Activated CD8-positive, alpha-beta memory T cell treated with anti-CD3 and anti-CD28 coated beads, Interleukin-2, amount 10 ng/mL, durations not matched to agents 7 days and 5 days (primary cell): ENCODE measurements around the gene AANAT. TPM values are rescaled to one million over a fixed set of nuclear protein-coding genes. Genes with fewer than 3 reads are reported as not detected.

ENCODE experiments used
- ATAC-seq: fragments of 150-1000 bp; cut with Tn5 transposase; one replicate; pipeline ENCODE4 v1.10.0; 2021; ENCODE audit warnings: moderate library complexity
- CTCF ChIA-PET: fragments of 350-600 bp; sonication (Branson Sonifier 250); formaldehyde crosslinking; loops from one replicate; lab custom pipeline; 2021; ENCODE audit warnings: antibody characterized with exemption; lab: Charles Lee
- DNase-seq: peaks from one replicate; pipeline ENCODE4 v3.0.0-alpha.2; 2020
- H3K27ac Mint-ChIP-seq: one replicate; pipeline ENCODE4 v1.8.0; 2021; ENCODE audit warnings: mild to moderate bottlenecking, mixed read lengths
- H3K27me3 Mint-ChIP-seq: one replicate; pipeline ENCODE4 v1.8.0; 2021; ENCODE audit warnings: mixed read lengths
- H3K36me3 Mint-ChIP-seq: one replicate; pipeline ENCODE4 v1.8.0; 2021; ENCODE audit warnings: mild to moderate bottlenecking, mixed read lengths
- H3K4me1 Mint-ChIP-seq: one replicate; pipeline ENCODE4 v1.8.0; 2021; ENCODE audit warnings: mixed read lengths
- H3K4me3 Mint-ChIP-seq: one replicate; pipeline ENCODE4 v1.8.0; 2021; ENCODE audit warnings: mild to moderate bottlenecking, moderate library complexity, mixed read lengths
- H3K9me3 Mint-ChIP-seq: one replicate; pipeline ENCODE4 v1.8.0; 2022; ENCODE audit warnings: low read depth, mixed read lengths
- total RNA-seq, 2 experiments: library from RNA; stranded (reverse); gene quantifications; one replicate each; pipeline ENCODE4 v1.2.3, GENCODE V29; 2021

Gene AANAT
- total RNA-seq, 2 experiments from 2014 or later, result not detected

DNA sequence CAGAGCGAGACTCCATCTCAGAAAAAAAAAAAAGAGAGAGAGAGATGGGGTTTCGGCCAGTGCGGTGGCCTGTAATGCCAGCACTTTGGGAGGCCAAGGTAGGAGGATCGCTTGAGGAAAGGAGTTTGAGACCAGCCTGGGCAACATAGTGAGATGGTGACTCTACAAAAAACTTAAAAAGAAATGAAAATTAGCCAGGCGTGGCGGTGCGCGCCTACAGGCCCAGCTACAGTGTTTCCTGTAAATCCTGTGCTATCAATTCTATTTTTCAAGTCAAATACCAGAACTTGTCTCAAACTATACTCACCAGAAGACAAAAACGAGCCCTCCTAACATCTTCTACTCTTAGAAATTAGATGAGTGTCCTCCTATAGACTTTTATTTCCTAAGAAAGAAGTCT is 33.7 kb upstream of the AANAT start:
- Mint-ChIP-seq H3K9me3 (no peaks in the 10 kb centered on the region), H3K4me3 (no peak overlapping the region), H3K36me3 (no peaks in the 10 kb centered on the region), H3K27me3 (no peaks in the 10 kb centered on the region), H3K4me1 (no peaks in the 10 kb centered on the region), H3K27ac (no peak overlapping the region)
- CTCF ChIA-PET, result no interaction called here
- ATAC-seq, result no peak
- no peak for DNase-seq

DNA sequence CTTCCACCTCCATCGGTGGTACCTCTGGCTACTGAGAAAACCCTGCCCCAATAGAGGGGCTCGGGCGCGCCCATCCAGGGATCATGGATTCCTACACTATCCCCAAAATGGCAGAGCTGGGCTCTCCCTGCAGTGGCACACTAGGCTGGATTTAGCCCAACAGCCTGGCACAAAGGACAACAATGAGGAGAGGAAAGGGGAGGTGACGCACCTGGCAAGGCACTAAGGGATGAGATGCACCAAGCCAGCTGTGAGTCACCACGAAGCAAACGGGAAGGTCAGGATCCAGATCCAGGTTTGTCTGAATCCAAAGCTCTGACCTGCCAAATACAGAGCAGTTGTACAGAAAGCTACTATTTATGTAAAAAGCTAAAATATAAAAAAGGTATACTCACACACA is 32.5 kb upstream of the AANAT start:
- H3K9me3 Mint-ChIP-seq, result no peaks in the 10 kb centered on the region
- DNase-seq (no peak), ATAC-seq (no peak)
- H3K36me3 Mint-ChIP-seq, result no peaks in the 10 kb centered on the region
- H3K27ac Mint-ChIP-seq, result no peak overlapping the region
- CTCF ChIA-PET, result interaction anchor here (1.0 to 1.5 kb wide), 2 partner anchors 24 to 96 kb away, joined by 3 read pairs; no protein-coding TSS in a partner anchor
- H3K4me3 Mint-ChIP-seq, result no peak overlapping the region
- no peaks in the 10 kb centered on the region for H3K27me3 Mint-ChIP-seq
- peaks cover 3% of the 10 kb centered on the region for H3K4me1 Mint-ChIP-seq

DNA sequence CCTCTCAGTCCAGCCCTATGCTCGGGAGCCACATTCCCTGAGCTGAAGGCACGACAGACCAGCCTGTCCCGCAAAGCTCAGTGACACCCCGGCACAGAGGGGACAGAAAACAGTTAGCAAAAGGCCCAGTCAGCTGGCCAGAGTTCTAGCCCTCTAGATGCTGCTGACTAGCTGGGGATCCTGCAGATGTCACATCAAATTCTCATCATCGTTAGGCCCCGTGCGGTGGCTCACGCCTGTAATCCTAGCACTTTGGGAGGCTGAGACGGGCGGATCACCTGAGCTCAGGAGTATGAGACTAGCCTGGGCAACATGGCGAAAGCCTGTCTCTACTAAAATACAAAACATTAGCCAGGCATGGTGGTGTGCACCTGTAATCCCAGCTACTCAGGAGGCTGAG is 31.7 kb upstream of the AANAT start:
- Mint-ChIP-seq H3K4me3 (no peak overlapping the region), H3K27me3 (no peaks in the 10 kb centered on the region), H3K4me1 (peaks cover 3% of the 10 kb centered on the region), H3K36me3 (no peaks in the 10 kb centered on the region), H3K9me3 (no peaks in the 10 kb centered on the region), H3K27ac (no peak overlapping the region)
- ATAC-seq (no peak), DNase-seq (no peak)
- CTCF ChIA-PET, result interaction anchor here (1.0 to 1.5 kb wide), 3 partner anchors 23 to 97 kb away, joined by 3 read pairs; no protein-coding TSS in a partner anchor

DNA sequence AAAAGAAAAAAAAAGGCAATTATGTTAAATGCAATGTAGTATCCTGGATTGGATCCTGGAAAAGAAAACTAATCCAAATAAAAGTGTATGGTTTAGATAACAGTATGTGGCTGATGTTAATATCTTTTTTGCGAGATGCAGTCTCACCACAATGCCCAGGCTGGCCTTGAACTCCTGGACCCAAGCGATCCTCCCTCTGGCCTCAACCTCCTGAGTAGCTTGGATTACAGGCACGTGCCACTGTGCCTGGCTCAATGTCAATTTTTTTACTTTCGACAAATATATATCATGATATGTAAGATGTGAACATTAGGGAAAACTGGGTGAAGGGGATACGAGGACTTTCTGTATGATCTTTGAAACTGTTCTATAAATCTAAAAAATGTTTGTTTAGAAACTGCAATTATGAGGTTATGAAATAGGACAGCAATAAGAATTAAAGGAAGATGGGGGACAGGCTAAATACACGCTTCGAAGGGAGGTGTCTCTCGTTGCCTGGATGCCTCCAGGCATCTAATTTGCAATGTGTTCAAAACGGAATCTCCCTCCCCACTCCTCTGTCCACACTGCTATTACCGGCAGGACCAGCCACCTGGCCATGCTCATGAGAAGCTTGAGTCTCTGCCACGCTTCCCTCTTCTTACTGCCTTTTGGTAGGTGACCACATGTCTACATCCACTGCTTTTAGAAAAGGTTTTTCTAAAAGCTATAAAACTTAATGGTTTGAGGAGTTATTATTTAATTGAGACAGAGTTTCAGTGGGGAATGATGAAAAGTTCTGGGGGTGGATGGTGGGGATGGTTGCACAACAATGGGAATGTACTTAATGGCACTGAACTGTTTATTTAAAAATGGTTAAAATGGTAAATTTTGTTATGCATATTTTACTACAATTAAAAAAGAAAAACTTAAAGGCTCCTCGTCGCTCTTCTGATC is 29.7 kb upstream of the AANAT start:
- H3K27ac Mint-ChIP-seq, result no peak overlapping the region
- no peaks in the 10 kb centered on the region for H3K27me3 Mint-ChIP-seq
- no peaks in the 10 kb centered on the region for H3K9me3 Mint-ChIP-seq
- H3K4me1 Mint-ChIP-seq, result peaks cover 21% of the 10 kb centered on the region
- H3K36me3 Mint-ChIP-seq, result no peaks in the 10 kb centered on the region
- ATAC-seq (no peak), DNase-seq (no peak)
- CTCF ChIA-PET, result interaction anchor here (0.9 to 3.1 kb wide), 2 partner anchors 13 to 40 kb away, joined by 5 to 12 read pairs; no protein-coding TSS in a partner anchor
- no peak overlapping the region for H3K4me3 Mint-ChIP-seq

DNA sequence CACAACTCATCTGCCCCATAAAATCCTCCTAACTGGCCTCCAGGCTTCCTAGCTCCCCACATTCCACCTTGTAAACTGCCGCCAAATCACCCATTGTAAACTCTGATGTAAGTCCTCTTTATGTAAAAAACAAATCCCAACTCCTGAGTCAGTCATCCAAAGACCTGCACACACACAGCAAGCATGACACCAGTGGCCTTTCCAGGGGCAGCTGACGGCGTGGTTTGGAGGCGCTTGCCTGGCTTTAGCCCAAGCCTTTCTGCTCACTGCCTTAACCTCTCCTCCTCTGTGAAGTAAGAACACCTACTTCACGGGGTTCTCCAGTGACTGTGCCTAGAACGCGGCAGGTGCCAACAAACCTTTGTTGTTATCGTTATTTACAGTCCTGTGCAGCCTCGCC is 28.5 kb upstream of the AANAT start:
- Mint-ChIP-seq H3K27ac (no peak overlapping the region), H3K4me3 (no peak overlapping the region), H3K36me3 (no peaks in the 10 kb centered on the region), H3K9me3 (no peaks in the 10 kb centered on the region), H3K4me1 (peaks cover 32% of the 10 kb centered on the region), H3K27me3 (no peaks in the 10 kb centered on the region)
- DNase-seq, result no peak
- no peak for ATAC-seq
- CTCF ChIA-PET, result interaction anchor here (3.1 kb wide), 1 partner anchor 11 kb away, joined by 12 read pairs; no protein-coding TSS in a partner anchor

DNA sequence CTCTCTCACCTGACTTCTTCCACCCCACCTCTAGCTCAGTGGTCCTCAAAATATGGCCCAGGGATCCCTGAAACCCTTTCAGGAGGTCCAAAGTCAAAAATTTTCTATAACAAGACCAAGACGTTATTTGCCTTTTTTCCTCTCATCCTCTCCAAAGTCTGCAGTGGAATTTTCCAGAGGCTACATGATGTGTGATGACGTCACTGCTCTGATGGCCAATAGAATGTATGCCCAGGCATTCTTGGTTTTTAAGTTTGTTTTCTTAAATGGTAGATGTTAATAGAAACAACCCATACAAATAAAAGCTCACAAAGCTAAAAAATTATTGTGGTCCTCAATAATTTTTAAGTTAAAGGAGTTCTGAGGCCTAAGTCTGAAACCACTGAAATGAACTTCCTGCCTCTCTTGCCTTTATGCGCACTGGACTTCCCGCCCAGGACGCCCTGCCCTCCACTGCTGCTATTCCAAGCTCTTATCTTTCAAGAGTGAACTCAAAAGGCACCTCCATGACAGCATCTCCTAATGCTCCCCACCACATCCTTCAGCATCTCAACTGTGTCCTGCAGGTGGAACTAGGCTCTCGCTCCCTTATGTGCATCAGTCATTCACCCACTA is 28.0 kb upstream of the AANAT start:
- Mint-ChIP-seq H3K36me3 (no peaks in the 10 kb centered on the region), H3K4me1 (peaks cover 36% of the 10 kb centered on the region), H3K9me3 (no peaks in the 10 kb centered on the region), H3K4me3 (no peak overlapping the region), H3K27ac (no peak overlapping the region), H3K27me3 (no peaks in the 10 kb centered on the region)
- DNase-seq (no peak), ATAC-seq (no peak)
- CTCF ChIA-PET, result interaction anchor here (1.2 to 3.1 kb wide), 2 partner anchors 11 to 59 kb away, joined by 3 to 12 read pairs; no protein-coding TSS in a partner anchor

DNA sequence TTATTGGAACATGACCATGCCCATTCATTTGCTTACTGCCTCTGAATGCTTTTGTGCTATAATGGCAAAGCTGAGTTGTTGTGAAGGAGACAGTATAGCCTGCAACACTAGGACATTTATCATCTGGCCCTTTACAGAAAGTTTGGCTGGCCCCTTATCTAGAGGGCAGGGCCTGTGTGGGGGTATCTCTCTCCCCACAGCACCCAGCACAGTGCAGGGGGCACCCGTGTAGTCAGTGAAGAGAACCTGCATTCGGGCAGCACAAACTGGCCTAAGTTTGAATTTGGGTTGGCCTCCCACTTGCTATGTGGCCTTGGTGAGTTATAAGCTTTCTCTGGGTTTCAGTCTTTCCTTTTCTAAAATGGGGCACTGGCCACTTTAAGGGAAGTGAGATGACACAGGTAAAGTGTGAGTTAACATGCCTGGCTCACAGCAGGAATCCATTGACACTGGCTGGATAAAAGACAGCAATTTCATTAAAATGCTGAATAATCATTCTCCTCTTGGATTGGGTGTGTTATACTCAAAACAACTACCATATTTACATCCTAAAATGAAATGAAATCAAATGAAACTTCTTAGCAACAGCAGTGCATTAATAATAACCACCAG is 26.5 kb upstream of the AANAT start:
- DNase-seq (no peak), ATAC-seq (no peak)
- no peaks in the 10 kb centered on the region for H3K27me3 Mint-ChIP-seq
- no peaks in the 10 kb centered on the region for H3K9me3 Mint-ChIP-seq
- no peak overlapping the region for H3K27ac Mint-ChIP-seq
- peaks cover 50% of the 10 kb centered on the region for H3K4me1 Mint-ChIP-seq
- no peak overlapping the region for H3K4me3 Mint-ChIP-seq
- no peaks in the 10 kb centered on the region for H3K36me3 Mint-ChIP-seq
- CTCF ChIA-PET, result interaction anchor here (1.2 to 3.1 kb wide), 2 partner anchors 9 to 60 kb away, joined by 3 to 12 read pairs; no protein-coding TSS in a partner anchor

DNA sequence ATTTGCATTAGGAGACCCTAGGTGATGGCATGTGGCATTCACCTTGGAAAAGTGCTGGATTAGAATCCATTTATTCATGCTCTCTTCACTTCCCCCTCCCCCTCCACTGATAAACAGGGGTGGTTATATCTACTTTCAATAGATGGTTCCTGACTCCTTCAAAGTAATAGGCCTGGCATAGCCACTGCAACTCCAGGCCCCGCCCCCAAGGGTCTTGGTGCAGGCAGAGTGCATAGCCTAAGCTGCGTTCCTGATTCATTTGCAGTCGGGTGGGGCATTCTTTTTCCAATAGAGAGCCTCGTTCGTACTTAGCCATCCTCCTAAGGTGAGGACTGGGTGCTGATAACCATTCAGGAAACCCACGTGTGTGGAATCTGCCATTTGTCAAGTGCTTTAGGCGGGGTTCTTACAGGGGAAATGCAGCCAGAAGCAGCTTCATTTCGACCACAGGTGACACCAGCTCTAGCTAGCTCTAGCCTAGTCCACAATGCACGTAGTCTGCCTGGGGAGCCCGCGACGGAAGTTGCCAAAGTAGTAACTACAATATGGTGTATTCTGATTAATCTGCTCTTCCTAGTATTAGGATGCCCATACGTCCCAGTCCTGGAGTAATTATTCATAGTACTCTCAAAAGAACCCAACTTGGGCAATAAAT is 25.6 kb upstream of the AANAT start:
- H3K9me3 Mint-ChIP-seq, result no peaks in the 10 kb centered on the region
- H3K27me3 Mint-ChIP-seq, result no peaks in the 10 kb centered on the region
- no peaks in the 10 kb centered on the region for H3K36me3 Mint-ChIP-seq
- H3K4me3 Mint-ChIP-seq, result no peak overlapping the region
- CTCF ChIA-PET, result interaction anchor here (0.8 to 1.4 kb wide), 4 partner anchors 9 to 43 kb away, joined by 3 read pairs; partner anchors contain the start of gene AANAT
- H3K27ac Mint-ChIP-seq, result peak overlapping the region; percentile 77
- ATAC-seq, result no peak
- no peak for DNase-seq
- peaks cover 57% of the 10 kb centered on the region for H3K4me1 Mint-ChIP-seq

DNA sequence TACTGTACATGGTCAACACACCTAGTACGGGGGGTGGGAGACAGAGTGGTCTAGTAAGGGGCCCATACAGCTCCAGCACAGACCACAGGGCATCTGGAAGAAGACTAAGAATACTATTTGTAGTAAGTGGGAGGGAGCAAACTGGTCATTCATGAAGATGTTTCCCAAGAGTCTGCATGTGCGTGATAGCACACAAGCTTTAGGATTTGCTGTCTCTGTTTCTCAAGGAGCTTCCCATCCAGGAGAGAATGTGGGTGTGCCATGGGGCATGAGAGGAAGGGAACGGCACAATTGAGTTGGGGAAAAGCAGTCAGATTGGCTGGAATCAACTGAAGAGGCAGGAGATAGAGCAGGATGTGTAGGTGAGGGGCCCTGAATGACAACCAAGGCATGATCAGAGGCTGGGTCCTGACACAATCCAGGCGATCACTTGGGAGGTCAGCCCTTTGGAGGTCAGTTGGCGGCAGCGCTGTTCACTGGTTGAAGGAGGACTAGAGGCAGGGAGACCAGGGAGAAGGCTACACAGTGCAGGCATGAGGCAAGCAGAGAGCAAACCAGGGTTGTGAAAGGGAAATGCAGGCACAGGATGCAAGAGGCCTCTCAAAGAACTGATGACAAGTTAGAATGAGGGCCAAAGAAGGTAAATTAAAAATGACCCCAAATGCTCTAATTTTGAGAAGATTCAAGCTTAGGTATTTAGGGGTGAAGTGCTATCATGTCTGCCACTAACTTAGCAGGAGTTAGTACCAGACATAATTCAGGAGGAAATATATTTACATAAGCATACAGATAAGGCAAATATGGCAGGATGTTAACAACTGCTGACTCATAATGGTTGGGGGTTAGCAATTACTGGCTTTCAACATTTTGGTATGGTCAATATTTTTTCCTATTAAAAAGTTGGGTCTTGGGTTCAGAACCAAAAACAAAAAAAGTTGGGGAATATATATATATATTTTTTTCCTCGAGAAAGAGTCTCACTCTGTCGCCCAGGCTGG is 24.8 kb upstream of the AANAT start:
- peak overlapping the region; percentile 77 for H3K27ac Mint-ChIP-seq
- ATAC-seq, result peak; percentile 68

DNA sequence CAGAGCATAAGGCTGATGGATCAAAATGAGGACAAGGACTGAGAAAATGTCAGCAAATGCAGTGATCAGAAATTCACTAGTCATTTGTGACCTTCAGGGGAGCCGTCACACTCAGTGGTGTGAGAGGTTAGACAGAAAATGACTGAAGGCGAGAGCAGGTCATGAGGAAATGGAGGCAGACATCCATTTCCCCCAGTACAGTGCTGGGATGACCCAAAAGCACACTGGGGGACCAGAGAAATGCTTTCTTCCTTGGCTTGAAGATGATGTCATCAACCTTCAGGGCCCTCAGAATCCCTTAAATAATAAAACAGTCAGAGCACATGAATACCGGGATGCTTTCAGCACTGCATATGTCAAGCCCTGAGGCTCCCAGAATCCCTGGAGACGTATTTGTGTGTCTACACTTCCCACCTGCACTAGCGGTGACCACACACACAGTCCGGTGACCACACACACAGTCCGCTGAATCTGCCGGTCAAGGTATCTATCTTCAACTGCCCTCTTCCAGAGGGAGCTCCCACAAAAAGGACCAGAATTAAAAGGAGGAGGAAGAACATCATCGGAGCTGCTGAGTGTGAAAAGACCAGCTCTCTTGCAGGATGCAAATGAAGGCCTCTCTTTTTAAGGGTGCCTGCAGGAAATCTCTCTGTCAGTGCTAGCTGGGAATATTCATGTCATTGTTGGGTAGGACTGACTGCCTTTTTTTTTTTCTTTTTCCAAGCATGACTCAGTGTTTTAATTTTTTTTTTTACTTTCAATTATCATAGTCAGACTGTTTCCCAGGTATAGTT is 22.7 kb upstream of the AANAT start:
- no peak for DNase-seq
- no peaks in the 10 kb centered on the region for H3K36me3 Mint-ChIP-seq
- H3K27me3 Mint-ChIP-seq, result no peaks in the 10 kb centered on the region
- no peak overlapping the region for H3K27ac Mint-ChIP-seq
- no peak overlapping the region for H3K4me3 Mint-ChIP-seq
- H3K9me3 Mint-ChIP-seq, result no peaks in the 10 kb centered on the region
- CTCF ChIA-PET, result interaction anchor here (0.9 to 1.2 kb wide), 4 partner anchors 9 to 180 kb away, joined by 3 read pairs; no protein-coding TSS in a partner anchor
- no peak for ATAC-seq
- H3K4me1 Mint-ChIP-seq, result peaks cover 73% of the 10 kb centered on the region

More for the DNA sequence above, 24.8 kb upstream of the AANAT start:
- CTCF ChIA-PET, result interaction anchor here (0.8 to 1.4 kb wide), 6 partner anchors 8 to 44 kb away, joined by 3 read pairs; partner anchors contain the start of gene AANAT
- Mint-ChIP-seq H3K9me3 (no peaks in the 10 kb centered on the region), H3K36me3 (no peaks in the 10 kb centered on the region), H3K27me3 (no peaks in the 10 kb centered on the region), H3K4me3 (no peak overlapping the region), H3K4me1 (peaks cover 65% of the 10 kb centered on the region)
- no peak for DNase-seq

DNA sequence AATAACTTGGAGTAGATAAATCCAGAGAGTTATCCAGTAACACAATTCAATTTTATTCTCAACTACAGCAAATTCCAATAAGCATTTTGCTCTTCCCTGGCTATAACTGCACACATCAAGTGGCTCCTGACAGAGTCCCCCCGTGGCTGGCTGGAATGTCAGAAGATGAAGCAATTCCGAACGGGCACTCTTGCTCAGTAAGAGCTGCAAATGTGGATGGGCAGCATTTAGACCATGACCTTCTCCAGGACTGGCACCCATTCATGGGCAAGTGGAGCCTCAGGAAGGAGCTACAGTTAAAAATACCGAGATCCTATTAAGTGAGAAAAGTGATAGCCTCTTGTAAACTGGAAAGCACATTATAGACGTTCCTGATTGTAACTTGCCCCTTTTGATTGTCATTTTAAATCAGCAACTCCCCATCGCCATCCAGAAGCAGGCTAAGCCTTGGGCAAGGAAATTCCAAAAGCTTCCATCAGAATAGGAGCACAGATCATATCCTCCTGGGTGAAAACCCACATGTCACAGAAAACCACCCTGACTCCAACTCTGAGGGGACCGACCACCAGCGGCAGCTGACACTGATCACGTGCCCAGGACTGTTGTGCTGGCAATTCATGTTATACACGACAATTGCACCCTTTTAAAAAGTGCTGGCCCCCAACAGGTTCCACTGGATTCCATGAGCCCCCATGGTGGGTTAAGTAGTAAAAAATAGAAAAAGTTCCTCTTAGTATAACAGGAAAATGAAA is 21.5 kb upstream of the AANAT start:
- Mint-ChIP-seq H3K27me3 (no peaks in the 10 kb centered on the region), H3K36me3 (no peaks in the 10 kb centered on the region), H3K4me3 (no peak overlapping the region), H3K9me3 (no peaks in the 10 kb centered on the region), H3K27ac (no peak overlapping the region), H3K4me1 (peaks cover 78% of the 10 kb centered on the region)
- ATAC-seq (no peak), DNase-seq (no peak)
- CTCF ChIA-PET, result interaction anchor here (0.7 to 1.2 kb wide), 3 partner anchors 13 to 179 kb away, joined by 3 read pairs; no protein-coding TSS in a partner anchor
